NT2/D1 (cell line): ENCODE data around the gene GOLGB1.

ENCODE experiments used
- SUZ12 ChIP-seq: IDR thresholded peaks from 2 replicates; pipeline ENCODE4 v1.6.1; 2011; ENCODE audit not compliant: insufficient read length, insufficient read depth; ENCODE audit errors: extremely low read depth
- YY1 ChIP-seq: IDR thresholded peaks from 2 replicates; pipeline ENCODE4 v1.6.1; 2011; ENCODE audit not compliant: insufficient read length, insufficient read depth
- ZNF274 ChIP-seq: IDR thresholded peaks from 2 replicates; pipeline ENCODE4 v1.6.1; 2011; ENCODE audit warnings: mild to moderate bottlenecking, low read depth, low read length

DNA sequence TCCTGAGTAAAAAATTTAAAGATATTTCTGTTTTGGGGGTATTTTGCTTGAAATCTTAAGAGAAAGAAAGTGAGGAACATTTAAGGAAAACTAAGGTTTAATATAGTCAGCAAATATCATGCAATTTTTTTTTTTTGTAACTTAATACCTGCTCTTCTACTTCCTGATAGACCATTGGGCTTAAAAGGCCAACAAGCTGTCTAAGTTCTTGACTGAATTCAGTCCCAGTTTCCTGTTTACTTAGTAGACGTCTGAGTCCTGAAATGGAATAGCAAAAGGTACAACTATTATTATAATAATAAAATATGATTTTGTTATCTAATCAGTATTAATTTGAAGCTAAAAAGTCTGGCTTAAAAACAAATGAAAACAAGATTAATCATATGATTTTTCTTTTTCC is 47.4 kb upstream of the GOLGB1 start:
- no peak for TF ChIP-seq SUZ12
- TF ChIP-seq ZNF274, result no peak
- no peak for TF ChIP-seq YY1
